Activated CD8-positive, alpha-beta memory T cell treated with anti-CD3 and anti-CD28 coated beads, Interleukin-2, amount 10 ng/mL, durations not matched to agents 7 days and 5 days (primary cell): ENCODE results near the gene NACC2. TPM values are rescaled to one million over a fixed set of nuclear protein-coding genes. Genes with fewer than 3 reads are reported as not detected.

Experiments
- ATAC-seq: fragments of 150-1000 bp; cut with Tn5 transposase; one replicate; pipeline ENCODE4 v1.10.0; 2021; ENCODE audit warnings: moderate library complexity
- CTCF ChIA-PET: fragments of 350-600 bp; sonication (Branson Sonifier 250); formaldehyde crosslinking; loops from one replicate; lab custom pipeline; 2021; ENCODE audit warnings: antibody characterized with exemption; lab: Charles Lee
- DNase-seq: peaks from one replicate; pipeline ENCODE4 v3.0.0-alpha.2; 2020
- H3K27ac Mint-ChIP-seq: one replicate; pipeline ENCODE4 v1.8.0; 2021; ENCODE audit warnings: mild to moderate bottlenecking, mixed read lengths
- H3K27me3 Mint-ChIP-seq: one replicate; pipeline ENCODE4 v1.8.0; 2021; ENCODE audit warnings: mixed read lengths
- H3K36me3 Mint-ChIP-seq: one replicate; pipeline ENCODE4 v1.8.0; 2021; ENCODE audit warnings: mild to moderate bottlenecking, mixed read lengths
- H3K4me1 Mint-ChIP-seq: one replicate; pipeline ENCODE4 v1.8.0; 2021; ENCODE audit warnings: mixed read lengths
- H3K4me3 Mint-ChIP-seq: one replicate; pipeline ENCODE4 v1.8.0; 2021; ENCODE audit warnings: mild to moderate bottlenecking, moderate library complexity, mixed read lengths
- H3K9me3 Mint-ChIP-seq: one replicate; pipeline ENCODE4 v1.8.0; 2022; ENCODE audit warnings: low read depth, mixed read lengths
- total RNA-seq, 2 experiments: library from RNA; stranded (reverse); gene quantifications; one replicate each; pipeline ENCODE4 v1.2.3, GENCODE V29; 2021

NACC2 gene
- total RNA-seq, 2 experiments from 2014 or later, result 6.3 to 9.7 TPM

DNA sequence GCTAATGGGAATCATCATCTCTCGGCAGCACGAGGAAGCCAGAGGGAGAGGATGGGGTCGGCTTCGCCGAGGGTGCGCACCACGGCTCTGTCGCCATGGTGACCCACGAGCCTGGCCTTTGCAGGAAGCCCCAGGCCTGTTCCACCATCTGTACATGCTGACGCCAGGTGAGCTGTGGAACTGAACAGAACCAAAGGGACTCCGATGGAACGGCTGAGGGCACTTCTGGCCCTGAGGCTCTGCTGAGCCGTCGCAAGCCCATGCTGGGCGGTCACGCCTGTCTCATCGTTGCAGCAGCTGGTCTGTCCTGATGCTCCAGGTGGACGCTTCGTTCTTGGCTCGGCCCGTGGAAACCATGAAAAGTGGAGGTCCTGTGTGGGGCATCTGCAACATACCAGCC, 99.3 kb downstream of the NACC2 start:
- no peaks in the 10 kb centered on the region for H3K9me3 Mint-ChIP-seq
- DNase-seq, result no peak
- no peaks in the 10 kb centered on the region for H3K36me3 Mint-ChIP-seq
- H3K4me1 Mint-ChIP-seq, result peaks cover 12% of the 10 kb centered on the region
- no peaks in the 10 kb centered on the region for H3K27me3 Mint-ChIP-seq
- no peak overlapping the region for H3K4me3 Mint-ChIP-seq
- CTCF ChIA-PET, result no interaction called here
- H3K27ac Mint-ChIP-seq, result no peak overlapping the region
- ATAC-seq, result no peak

DNA sequence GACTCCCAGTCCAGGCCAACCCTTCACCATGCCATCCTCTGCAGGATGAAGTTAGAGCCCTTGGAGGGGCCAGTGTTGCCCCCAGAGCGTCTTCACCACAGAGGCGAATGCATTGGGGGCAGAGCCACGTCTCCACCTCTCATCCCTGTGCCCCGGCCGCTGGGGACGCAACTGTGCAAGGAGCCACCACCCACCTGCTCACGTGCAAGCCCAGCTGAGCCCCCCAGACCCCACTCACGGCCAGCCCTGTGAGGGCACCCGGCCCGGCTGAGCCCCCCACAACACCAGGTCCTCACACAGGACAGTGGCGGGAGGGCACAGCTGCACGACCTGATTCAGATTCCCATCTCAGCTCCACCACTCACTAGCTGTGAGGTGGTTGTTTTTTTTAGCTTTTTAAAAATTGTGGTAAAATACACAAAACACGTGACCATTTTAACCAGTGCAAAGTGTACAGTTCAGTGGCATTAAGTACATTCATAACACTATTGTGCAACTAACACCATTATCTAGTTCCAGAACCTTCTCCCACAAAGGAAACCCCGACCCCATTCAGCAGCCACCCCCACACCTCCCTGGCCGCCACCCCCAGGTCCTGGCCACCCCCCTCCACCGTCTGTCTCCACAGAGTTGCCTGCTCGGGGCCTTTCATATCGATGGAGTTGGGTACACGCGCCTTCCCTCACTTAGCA, 100.4 kb downstream of the NACC2 start:
- ATAC-seq, result no peak
- no peak for DNase-seq
- peaks cover 12% of the 10 kb centered on the region for H3K4me1 Mint-ChIP-seq
- no peaks in the 10 kb centered on the region for H3K9me3 Mint-ChIP-seq
- no peaks in the 10 kb centered on the region for H3K36me3 Mint-ChIP-seq
- CTCF ChIA-PET, result no interaction called here
- H3K27me3 Mint-ChIP-seq, result peaks cover 3% of the 10 kb centered on the region
- H3K4me3 Mint-ChIP-seq, result no peak overlapping the region
- no peak overlapping the region for H3K27ac Mint-ChIP-seq

DNA sequence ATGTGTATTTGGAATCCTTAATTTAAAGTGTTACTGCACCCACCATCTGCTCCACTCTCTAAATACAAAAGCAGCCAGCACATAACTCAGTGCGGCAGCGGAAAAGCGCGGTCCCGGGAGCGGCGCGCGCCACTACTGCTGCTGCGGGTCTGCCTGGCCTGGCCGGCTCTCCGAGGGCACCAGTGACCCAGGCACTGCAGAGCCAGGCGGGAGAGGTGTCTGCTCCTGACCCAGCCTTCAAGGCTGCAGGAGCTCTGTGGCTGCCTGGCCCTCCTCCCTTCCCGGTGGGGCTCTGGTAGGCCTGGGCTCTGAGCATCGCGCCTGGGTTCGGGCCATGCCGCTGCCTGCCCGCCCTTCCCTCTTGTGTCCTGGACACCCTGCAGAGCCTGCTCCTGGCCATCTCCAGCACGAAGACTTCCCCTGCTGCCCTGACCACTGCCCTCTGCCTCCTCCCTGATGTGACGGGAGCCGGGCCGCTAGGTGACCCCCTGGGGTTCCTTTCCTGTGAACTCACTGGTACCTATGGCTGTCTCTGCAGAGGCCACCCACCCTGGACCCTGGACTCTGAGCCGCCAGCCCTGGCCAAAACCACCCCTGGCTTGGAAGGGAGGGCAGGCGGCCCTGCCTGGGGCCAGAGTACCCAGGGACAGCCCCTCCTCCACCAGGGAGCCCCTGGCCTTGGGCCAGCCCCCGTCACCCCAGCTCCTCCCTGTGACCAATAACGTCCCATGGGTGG, 101.2 kb downstream of the NACC2 start:
- Mint-ChIP-seq H3K4me1 (peaks cover 12% of the 10 kb centered on the region), H3K4me3 (no peak overlapping the region), H3K9me3 (no peaks in the 10 kb centered on the region), H3K27me3 (peaks cover 4% of the 10 kb centered on the region), H3K27ac (no peak overlapping the region), H3K36me3 (no peaks in the 10 kb centered on the region)
- no peak for DNase-seq
- CTCF ChIA-PET, result interaction anchor here (1.3 kb wide), 1 partner anchor 27 kb away, joined by 4 read pairs; no protein-coding TSS in a partner anchor
- ATAC-seq, result no peak

DNA sequence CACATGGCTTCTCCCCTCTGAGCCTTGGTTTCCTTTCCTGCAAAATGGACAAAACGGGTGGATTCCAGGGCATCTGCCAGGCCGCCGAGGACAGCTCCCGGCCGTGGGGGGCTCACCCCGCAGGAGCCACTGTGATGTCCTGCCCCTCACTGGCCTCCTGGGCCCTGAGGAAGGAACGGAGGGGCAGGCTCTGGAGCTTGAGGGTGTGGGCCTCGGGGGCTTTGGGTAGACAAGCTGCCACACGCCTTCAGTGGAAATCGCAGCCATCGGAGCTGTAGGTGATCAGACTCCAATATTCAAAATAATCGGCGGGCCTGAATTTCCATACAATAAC, 101.7 kb downstream of the NACC2 start:
- Mint-ChIP-seq H3K4me1 (peaks cover 12% of the 10 kb centered on the region), H3K4me3 (no peak overlapping the region), H3K36me3 (no peaks in the 10 kb centered on the region), H3K9me3 (no peaks in the 10 kb centered on the region), H3K27ac (no peak overlapping the region), H3K27me3 (peaks cover 4% of the 10 kb centered on the region)
- DNase-seq, result no peak
- CTCF ChIA-PET, result interaction anchor here (1.3 kb wide), 1 partner anchor 26 kb away, joined by 4 read pairs; no protein-coding TSS in a partner anchor
- no peak for ATAC-seq

DNA sequence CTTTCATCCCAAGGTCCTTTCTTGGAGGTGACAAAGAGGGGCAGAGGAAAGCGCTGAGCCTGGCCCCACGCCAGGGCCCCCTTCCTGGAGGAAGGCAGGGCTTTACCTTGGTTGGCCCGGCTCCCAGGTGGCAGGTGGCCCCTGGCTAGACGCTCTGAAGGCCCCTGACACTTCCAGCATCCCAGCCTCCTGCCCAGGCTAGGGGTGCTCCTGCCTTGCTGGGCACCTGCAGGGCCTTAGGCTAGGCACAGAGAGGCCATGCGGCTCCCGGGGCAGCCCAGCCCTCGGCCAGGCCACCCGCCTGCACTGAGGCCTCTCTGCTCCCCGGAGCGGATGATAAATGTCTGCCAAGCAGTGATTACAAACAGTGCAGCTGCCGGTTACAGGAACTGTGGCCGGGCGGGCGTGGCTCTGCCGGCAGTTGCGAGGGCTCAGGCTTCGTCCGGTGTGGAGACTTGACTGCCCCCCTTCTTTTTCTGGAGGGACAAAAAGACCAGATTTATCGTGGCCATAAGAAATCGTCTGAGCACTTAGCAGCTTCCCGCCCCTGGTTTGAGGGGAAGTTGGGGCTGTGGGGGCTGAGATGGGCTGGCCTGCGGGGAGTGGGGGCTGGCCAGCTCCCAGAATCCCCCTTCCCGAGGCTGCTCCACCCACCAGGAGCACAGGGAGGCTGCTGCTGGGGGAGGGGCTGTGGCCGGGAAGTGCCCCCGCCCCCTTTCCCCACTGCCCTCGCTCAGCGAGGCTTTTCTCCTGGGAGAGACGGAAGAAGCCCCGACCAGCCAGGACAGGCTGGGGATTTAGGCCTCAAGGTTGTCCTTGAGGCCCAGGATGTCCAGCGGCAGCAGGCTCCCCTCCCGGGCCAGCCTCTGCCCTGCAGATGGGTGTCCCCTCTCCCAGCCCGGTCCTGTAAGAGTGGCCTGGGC, 102.3 kb downstream of the NACC2 start:
- H3K27ac Mint-ChIP-seq, result peak overlapping the region; percentile 59
- H3K36me3 Mint-ChIP-seq, result no peaks in the 10 kb centered on the region
- H3K27me3 Mint-ChIP-seq, result peaks cover 4% of the 10 kb centered on the region
- peak overlapping the region; percentile 39 for H3K4me3 Mint-ChIP-seq
- peak; percentile 76 for ATAC-seq
- peak; percentile 77 for DNase-seq
- no peaks in the 10 kb centered on the region for H3K9me3 Mint-ChIP-seq
- peaks cover 12% of the 10 kb centered on the region for H3K4me1 Mint-ChIP-seq
- CTCF ChIA-PET, result interaction anchor here (0.7 to 1.4 kb wide), 6 partner anchors 23 to 130 kb away, joined by 3 to 6 read pairs (median 4); no protein-coding TSS in a partner anchor

DNA sequence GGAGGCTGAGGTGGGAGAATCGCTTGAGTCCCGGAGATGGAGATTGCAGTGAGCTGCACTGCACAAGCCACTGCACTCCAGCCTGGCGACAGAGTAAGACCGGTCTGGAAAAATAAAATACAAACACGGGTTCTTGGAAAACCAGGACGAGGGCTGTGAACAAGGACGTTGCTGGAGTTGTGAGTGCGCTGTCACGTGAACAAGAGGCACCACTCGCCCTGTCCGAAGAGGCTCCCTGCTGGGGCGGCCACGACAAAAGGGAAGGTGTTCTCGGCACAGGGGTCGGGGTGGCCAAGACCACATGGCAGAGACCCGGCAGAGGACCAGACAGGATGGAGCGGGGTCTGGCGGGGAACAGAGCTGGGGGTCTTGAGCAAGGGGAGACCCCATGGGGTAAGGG, 103.3 kb downstream of the NACC2 start:
- Mint-ChIP-seq H3K4me1 (peaks cover 12% of the 10 kb centered on the region), H3K36me3 (no peaks in the 10 kb centered on the region), H3K27me3 (peaks cover 4% of the 10 kb centered on the region), H3K9me3 (no peaks in the 10 kb centered on the region), H3K4me3 (no peak overlapping the region), H3K27ac (no peak overlapping the region)
- DNase-seq (no peak), ATAC-seq (no peak)
- CTCF ChIA-PET, result interaction anchor here (0.7 to 2.3 kb wide), 5 partner anchors 22 to 131 kb away, joined by 3 to 6 read pairs (median 5); partner anchors contain the start of gene UBAC1

DNA sequence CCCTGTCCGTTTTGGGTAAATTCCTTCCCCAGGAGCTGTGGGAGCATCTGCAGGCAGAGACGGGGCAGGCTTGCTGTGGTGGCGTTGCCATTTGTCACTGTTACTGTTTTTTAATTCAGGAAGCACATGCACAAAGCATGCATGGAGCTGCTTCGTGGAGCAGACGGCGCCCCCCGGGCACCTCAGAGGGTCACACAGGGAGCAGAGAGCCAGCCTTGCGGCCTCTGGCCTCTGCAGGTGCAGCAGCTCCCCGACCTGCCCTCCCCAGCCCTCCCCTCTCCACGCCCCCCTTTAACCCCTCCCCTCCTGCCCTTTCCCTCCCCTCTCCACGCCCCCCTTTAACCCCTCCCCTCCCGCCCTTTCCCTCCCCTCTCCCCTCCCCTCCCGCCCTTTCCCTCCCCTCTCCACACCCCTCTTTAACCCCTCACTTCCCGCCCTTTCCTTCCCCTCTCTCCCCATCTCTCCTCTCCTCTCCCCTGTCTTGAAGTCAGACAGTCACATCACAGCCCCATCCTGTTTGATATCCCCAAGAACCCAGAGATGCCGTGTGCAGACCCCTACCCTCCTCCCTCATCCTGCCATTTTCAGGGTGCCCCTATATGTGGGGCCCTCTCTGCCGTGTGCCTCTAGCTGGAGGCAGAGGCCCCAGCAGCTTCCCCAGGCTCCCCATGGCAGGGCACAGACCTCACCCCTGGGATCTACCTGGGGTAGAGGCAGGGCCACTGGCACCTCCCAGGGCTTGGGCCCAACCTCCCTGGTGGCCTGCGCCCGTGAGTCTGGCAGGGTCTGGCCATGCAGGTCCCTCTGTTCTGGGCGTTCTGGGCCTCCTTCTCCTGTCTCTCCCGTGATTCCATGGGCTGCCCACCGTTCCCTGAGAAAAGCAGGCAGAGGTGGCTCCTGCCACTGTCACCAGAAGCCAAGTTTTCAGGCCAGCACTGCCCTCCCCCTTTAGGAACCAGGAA, 104.3 kb downstream of the NACC2 start:
- ATAC-seq (peak; percentile 56), DNase-seq (peak; percentile 49)
- Mint-ChIP-seq H3K9me3 (no peaks in the 10 kb centered on the region), H3K4me3 (no peak overlapping the region), H3K27me3 (peaks cover 4% of the 10 kb centered on the region), H3K36me3 (no peaks in the 10 kb centered on the region), H3K4me1 (peaks cover 12% of the 10 kb centered on the region), H3K27ac (no peak overlapping the region)
- CTCF ChIA-PET, result interaction anchor here (2.3 kb wide), 1 partner anchor 29 kb away, joined by 5 read pairs; the partner anchor contains the start of gene UBAC1

DNA sequence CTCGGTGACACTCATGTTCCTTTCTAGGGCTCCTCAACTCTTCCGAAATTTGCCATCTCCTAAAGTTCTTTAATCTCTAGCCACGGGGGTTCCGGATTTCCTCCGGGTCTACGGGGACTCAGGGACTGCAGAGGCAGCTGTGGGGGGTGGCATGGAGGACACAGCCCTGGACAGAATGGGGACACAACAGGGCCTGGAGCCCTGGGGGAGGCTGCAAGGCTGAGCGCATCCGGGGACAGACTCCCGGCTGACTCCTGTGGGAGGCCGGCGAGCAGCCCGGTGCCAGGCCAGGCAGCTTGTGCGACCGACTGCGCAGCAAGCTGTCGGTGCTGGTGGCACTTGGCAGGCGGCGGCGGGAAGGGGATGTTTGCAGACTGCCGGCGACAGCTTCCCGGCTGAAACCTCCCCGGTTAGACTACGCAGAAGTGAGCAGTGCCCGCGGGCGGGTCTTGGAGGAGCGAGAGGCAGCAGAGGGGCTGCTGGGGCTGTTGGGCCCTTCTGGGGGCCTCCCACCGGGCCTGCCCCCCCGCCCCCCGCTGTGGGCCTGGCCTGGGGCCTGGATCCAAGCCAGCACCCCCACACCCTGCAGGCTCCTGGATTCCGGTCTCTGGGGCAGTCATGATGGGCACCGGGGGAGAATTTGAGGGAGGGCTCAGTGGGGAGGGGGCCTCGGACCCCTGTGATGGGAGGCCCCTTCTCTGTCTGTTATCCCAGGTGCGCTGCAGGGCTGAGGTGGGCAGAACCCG, 105.2 kb downstream of the NACC2 start:
- Mint-ChIP-seq H3K27me3 (peaks cover 4% of the 10 kb centered on the region), H3K4me1 (peaks cover 12% of the 10 kb centered on the region)
- DNase-seq, result no peak

DNA sequence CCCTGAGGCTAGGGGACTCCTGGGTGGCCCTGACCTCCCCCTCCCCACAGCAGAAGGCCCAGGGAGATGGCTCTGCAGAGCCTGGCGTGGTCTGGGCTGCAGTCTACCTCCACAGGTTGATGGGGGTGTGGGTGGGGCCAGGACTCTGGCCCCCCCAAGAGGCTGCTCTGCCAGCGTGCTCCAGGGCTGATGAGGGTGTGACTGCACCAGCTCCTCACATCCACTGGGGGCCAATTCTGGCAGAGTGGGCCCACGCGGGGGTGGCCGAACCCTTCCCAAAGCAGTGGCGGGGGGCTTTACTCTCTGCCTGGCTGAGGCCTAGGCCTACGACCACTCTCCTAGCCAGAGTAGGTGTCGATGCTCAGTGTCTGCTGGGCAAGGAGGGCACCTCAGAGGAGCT, 105.9 kb downstream of the NACC2 start:
- peaks cover 4% of the 10 kb centered on the region for H3K27me3 Mint-ChIP-seq
- peaks cover 11% of the 10 kb centered on the region for H3K4me1 Mint-ChIP-seq
- no peaks in the 10 kb centered on the region for H3K36me3 Mint-ChIP-seq
- CTCF ChIA-PET, result interaction anchor here (1.0 kb wide), 1 partner anchor 150 kb away, joined by 3 read pairs; no protein-coding TSS in a partner anchor
- DNase-seq (no peak), ATAC-seq (no peak)
- H3K4me3 Mint-ChIP-seq, result no peak overlapping the region
- no peak overlapping the region for H3K27ac Mint-ChIP-seq
- no peaks in the 10 kb centered on the region for H3K9me3 Mint-ChIP-seq

More for the DNA sequence above, 105.2 kb downstream of the NACC2 start:
- CTCF ChIA-PET, result interaction anchor here (1.0 to 2.3 kb wide), 2 partner anchors 29 to 149 kb away, joined by 3 to 5 read pairs; partner anchors contain the start of gene UBAC1
- H3K4me3 Mint-ChIP-seq, result no peak overlapping the region
- H3K27ac Mint-ChIP-seq, result no peak overlapping the region
- no peaks in the 10 kb centered on the region for H3K36me3 Mint-ChIP-seq
- H3K9me3 Mint-ChIP-seq, result no peaks in the 10 kb centered on the region
- ATAC-seq, result no peak

DNA sequence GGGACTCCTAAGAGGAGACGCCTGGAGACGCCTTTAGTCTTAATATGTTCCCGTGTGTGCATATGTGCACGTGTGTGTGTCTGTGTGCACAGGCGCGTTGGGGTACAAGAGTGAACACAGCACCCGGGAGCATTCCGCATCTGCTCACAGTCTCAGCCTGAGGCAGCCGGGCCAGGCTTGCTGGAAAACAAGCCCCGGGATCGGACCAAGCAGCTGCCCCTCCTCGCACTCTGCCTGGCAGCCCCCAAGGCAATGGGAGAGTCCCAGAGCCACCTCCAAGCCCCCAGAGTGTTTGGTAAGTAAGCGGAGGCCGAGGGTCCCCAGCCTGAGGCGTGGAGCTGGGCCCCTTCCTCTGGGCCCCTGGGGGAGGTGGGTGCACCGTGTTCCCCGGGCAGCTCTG, 106.6 kb downstream of the NACC2 start:
- Mint-ChIP-seq H3K4me3 (no peak overlapping the region), H3K4me1 (peaks cover 11% of the 10 kb centered on the region), H3K27ac (no peak overlapping the region), H3K27me3 (peaks cover 4% of the 10 kb centered on the region), H3K9me3 (no peaks in the 10 kb centered on the region), H3K36me3 (no peaks in the 10 kb centered on the region)
- CTCF ChIA-PET, result interaction anchor here (1.0 kb wide), 1 partner anchor 151 kb away, joined by 3 read pairs; no protein-coding TSS in a partner anchor
- ATAC-seq, result no peak
- no peak for DNase-seq

DNA sequence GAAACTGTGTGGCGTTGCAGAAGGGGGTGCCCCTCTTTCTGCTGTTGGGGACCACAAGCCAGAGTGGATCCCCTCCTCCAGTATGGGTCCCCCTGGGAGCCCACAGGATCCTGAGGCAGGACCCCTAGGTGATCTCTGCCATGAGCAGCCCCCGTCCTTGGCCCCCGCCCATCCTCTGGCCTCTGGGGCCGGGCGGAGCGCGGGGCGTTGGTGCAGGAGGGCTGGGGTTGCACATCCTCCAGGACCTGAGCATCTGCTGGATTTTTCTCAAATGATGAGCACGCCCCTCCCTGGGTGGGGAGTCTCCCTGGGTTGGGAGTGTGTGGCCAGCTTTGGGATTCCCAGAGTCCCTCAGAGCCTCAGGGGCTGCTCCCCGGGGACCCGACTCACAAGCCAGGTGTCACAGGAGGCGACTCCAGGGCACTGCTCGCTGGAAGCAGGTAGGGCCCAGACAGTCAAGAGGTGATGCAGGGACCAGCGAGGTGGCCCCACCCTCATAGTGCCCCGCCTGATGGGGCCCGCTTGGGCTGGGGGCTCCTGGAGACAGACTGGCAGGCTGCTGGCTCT, 107.2 kb downstream of the NACC2 start:
- Mint-ChIP-seq H3K27ac (no peak overlapping the region), H3K4me3 (no peak overlapping the region), H3K4me1 (peaks cover 11% of the 10 kb centered on the region), H3K27me3 (peaks cover 4% of the 10 kb centered on the region), H3K9me3 (no peaks in the 10 kb centered on the region), H3K36me3 (no peaks in the 10 kb centered on the region)
- no peak for DNase-seq
- CTCF ChIA-PET, result no interaction called here
- no peak for ATAC-seq
